Panc1 (cell line): ENCODE results near the gene FKBP7.
"Not testable (repeated sequence)": the region's sequence is repeated elsewhere in the genome, so short reads cannot be mapped to it uniquely, and the experiment has no call there.

ENCODE experiments used
- CTCF ChIP-seq: fragments of 450-650 bp; IDR thresholded peaks from 2 replicates; pipeline ENCODE4 v1.5.1; 2017; ENCODE audit warnings: mild to moderate bottlenecking
- POLR2AphosphoS5 ChIP-seq: IDR thresholded peaks from 2 replicates; pipeline ENCODE4 v1.6.1; 2012; ENCODE audit warnings: mild to moderate bottlenecking, low read depth, low read length, moderate library complexity
- REST ChIP-seq, 2 experiments: IDR thresholded peaks; 2 replicates each; pipeline ENCODE4 v1.6.1; 2011 to 2012; ENCODE audit warnings: low read depth in 2 of 2, control low read depth in 1 of 2, low read length in 1 of 2, mild to moderate bottlenecking in 1 of 2, moderate library complexity in 1 of 2; ENCODE audit not compliant: insufficient read depth in 1 of 2

GRCh38 chr2:178525010-178525409 lies 46.6 kb upstream of the FKBP7 start:
- TF ChIP-seq REST (IDR thresholded peaks at IDR 0.05; ENCODE audit: insufficient read depth in 1 of 2, low read depth in 2 of 2, low read length in 1 of 2); CTCF; POLR2AphosphoS5: not testable (repeated sequence)
